ENCODE results near the gene PAM. TPM values are rescaled to one million over a fixed set of nuclear protein-coding genes. Genes with fewer than 3 reads are reported as not detected.

The PAM gene
- 84.1 and 85.6 TPM in 2 replicates for total RNA-seq
- long read RNA-seq, full-length matches to known transcripts: 26 of 153 reads
- long read RNA-seq, partial matches to known transcripts: 53 of 153 reads
- long read RNA-seq, other reads (novel, unspliced or antisense): 74 of 153 reads

DNA sequence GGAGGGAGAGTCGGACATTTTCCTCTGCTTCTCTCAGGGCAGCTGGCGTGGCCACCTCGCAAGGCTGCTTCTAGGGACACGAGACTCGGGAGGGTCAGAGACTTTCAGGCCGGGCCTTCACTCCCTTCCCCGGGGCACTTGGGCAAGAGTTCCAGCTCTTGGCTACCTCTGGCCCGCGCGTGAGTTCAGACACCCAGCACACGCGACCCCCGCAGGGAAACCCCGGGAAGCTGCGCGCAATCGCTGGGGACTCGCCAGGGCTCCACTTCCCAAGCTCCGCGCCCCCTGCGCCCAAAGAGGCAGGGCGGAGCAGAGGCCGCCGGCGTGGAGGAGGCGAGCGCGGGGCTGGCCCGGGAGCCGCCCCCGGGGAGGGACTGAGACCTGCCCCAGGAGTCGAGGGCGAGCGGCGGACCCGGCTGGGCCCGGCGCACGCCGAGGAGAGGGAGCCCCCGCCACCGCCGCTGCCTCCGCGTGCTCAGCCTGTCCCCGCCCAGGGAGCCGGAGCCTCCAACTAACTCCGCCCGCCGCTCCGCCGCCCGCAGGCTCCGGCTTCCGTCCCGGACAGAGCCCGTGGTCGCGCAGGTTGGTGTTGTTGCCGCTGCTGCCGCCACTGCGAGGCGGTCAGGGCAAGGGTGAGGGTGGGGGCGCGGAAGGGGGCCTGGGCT is at the start of gene PAM:
TSS of gene PAM (plus strand) at position 539 of the 665 bp plus-strand sequence. CDS start 110,891 bp downstream, outside the sequence.
- Mint-ChIP-seq H3K36me3 (ENCODE audit: low read depth) (no peaks in the 10 kb centered on the region), H3K27me3 (ENCODE audit: low read depth) (peaks cover 12% of the 10 kb centered on the region), H3K27ac (ENCODE audit: unreplicated experiment) (peak within 1 kb of the TSS; percentile 78), H3K4me3 (peak within 1 kb of the TSS; percentile 95), H3K4me1 (peaks cover 39% of the 10 kb centered on the region), H3K9me3 (no peaks in the 10 kb centered on the region)
- peak; percentile 69 for DNase-seq (ENCODE audit: low read depth, low spot score)
- TF ChIP-seq CTCF (conservative IDR thresholded peaks at IDR 0.05): no peak

- no peak overlapping the region for H3K27ac Mint-ChIP-seq (ENCODE audit: unreplicated experiment)
- no peaks in the 10 kb centered on the region for H3K36me3 Mint-ChIP-seq (ENCODE audit: low read depth)
- peaks cover 11% of the 10 kb centered on the region for H3K4me1 Mint-ChIP-seq
- no peak for DNase-seq (ENCODE audit: low read depth, low spot score)
- H3K9me3 Mint-ChIP-seq: peaks cover 6% of the 10 kb centered on the region
- no peaks in the 10 kb centered on the region for H3K27me3 Mint-ChIP-seq (ENCODE audit: low read depth)
- no peak for TF ChIP-seq CTCF (conservative IDR thresholded peaks at IDR 0.05)
- H3K4me3 Mint-ChIP-seq: no peak overlapping the region
Observed at GRCh38 chr5:102711525-102712385, 43.4 kb upstream of the PAM start.

- Mint-ChIP-seq H3K27ac (ENCODE audit: unreplicated experiment) (no peak overlapping the region), H3K27me3 (ENCODE audit: low read depth) (no peaks in the 10 kb centered on the region), H3K9me3 (peaks cover 6% of the 10 kb centered on the region), H3K36me3 (ENCODE audit: low read depth) (no peaks in the 10 kb centered on the region), H3K4me1 (peaks cover 11% of the 10 kb centered on the region), H3K4me3 (no peak overlapping the region)
- no peak for TF ChIP-seq CTCF (conservative IDR thresholded peaks at IDR 0.05)
- DNase-seq (ENCODE audit: low read depth, low spot score): no peak
Observed at GRCh38 chr5:102713278-102713677, 41.8 kb upstream of the PAM start.

- no peak for TF ChIP-seq CTCF (conservative IDR thresholded peaks at IDR 0.05)
- Mint-ChIP-seq H3K4me3 (no peak overlapping the region), H3K9me3 (peaks cover 4% of the 10 kb centered on the region), H3K27me3 (ENCODE audit: low read depth) (no peaks in the 10 kb centered on the region), H3K4me1 (peaks cover 11% of the 10 kb centered on the region), H3K27ac (ENCODE audit: unreplicated experiment) (no peak overlapping the region), H3K36me3 (ENCODE audit: low read depth) (no peaks in the 10 kb centered on the region)
- no peak for DNase-seq (ENCODE audit: low read depth, low spot score)
Observed at GRCh38 chr5:102713682-102714231, 41.3 kb upstream of the PAM start.

GRCh38 chr5:102715082-102715807 is 39.9 kb upstream of the PAM start:
- Mint-ChIP-seq H3K4me3 (no peak overlapping the region), H3K9me3 (no peaks in the 10 kb centered on the region), H3K27ac (ENCODE audit: unreplicated experiment) (no peak overlapping the region), H3K36me3 (ENCODE audit: low read depth) (no peaks in the 10 kb centered on the region), H3K27me3 (ENCODE audit: low read depth) (no peaks in the 10 kb centered on the region), H3K4me1 (peaks cover 11% of the 10 kb centered on the region)
- no peak for DNase-seq (ENCODE audit: low read depth, low spot score)
- TF ChIP-seq CTCF (conservative IDR thresholded peaks at IDR 0.05): no peak
